Neural cell (in vitro differentiated cells): Measurements from ENCODE around the gene SGCD.

Experiments
- EP300 ChIP-seq: fragments of 450-650 bp; conservative IDR thresholded peaks from 2 replicates; pipeline ENCODE4 v1.6.1; 2014; ENCODE audit warnings: antibody characterized with exemption, mild to moderate bottlenecking, moderate library complexity; ENCODE audit not compliant: poor library complexity, severe bottlenecking
- EZH2 ChIP-seq: fragments of 200-600, 300-800 bp; shearing (Covaris generic), sonication (generic); IDR thresholded peaks from 2 replicates; pipeline ENCODE4 v1.6.1; 2014; ENCODE audit warnings: antibody characterized with exemption, low read length, borderline replicate concordance, mild to moderate bottlenecking; ENCODE audit not compliant: insufficient read depth, poor library complexity, severe bottlenecking
- MXI1 ChIP-seq: fragments of 450-650 bp; conservative IDR thresholded peaks from 2 replicates; pipeline ENCODE4 v1.6.1; 2014; ENCODE audit warnings: antibody characterized with exemption, mild to moderate bottlenecking; ENCODE audit not compliant: poor library complexity, severe bottlenecking
- POLR2AphosphoS5 ChIP-seq: IDR thresholded peaks from 2 replicates; pipeline ENCODE4 v1.6.1; 2012
- RAD21 ChIP-seq: fragments of 450-650 bp; conservative IDR thresholded peaks from 2 replicates; pipeline ENCODE4 v1.6.1; 2014; ENCODE audit warnings: antibody characterized with exemption, mild to moderate bottlenecking, moderate library complexity
- SMC3 ChIP-seq: fragments of 450-650 bp; conservative IDR thresholded peaks from 2 replicates; pipeline ENCODE4 v1.6.1; 2014; ENCODE audit warnings: antibody characterized with exemption, mild to moderate bottlenecking, moderate library complexity; ENCODE audit not compliant: poor library complexity
- TF ChIP-seq, protein P1 (sequence below): fragments of 450-650 bp; IDR thresholded peaks from 2 replicates; pipeline ENCODE4 v1.5.1; 2014; ENCODE audit warnings: antibody characterized with exemption, mild to moderate bottlenecking, moderate library complexity; ENCODE audit not compliant: poor library complexity, severe bottlenecking

DNA sequence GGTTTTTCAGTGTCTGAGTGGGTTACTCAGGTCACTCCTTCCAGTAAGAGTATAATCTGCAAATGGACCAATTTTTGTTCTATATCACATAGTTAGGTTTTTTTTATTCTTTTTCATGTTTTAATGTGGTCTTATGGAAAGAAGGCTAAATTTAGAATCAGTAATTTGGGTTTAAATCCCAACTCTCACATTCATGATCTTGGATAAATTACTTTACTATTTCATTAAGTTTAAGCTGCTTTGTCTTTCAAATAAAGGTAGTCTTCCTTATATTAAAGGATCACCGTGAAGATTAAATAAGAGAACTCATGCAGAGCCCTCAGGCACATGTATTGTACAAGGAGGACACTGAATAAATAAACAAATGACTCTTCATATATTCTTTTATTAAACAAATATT lies 234.7 kb downstream of the SGCD start:
- TF ChIP-seq, protein P1, sequence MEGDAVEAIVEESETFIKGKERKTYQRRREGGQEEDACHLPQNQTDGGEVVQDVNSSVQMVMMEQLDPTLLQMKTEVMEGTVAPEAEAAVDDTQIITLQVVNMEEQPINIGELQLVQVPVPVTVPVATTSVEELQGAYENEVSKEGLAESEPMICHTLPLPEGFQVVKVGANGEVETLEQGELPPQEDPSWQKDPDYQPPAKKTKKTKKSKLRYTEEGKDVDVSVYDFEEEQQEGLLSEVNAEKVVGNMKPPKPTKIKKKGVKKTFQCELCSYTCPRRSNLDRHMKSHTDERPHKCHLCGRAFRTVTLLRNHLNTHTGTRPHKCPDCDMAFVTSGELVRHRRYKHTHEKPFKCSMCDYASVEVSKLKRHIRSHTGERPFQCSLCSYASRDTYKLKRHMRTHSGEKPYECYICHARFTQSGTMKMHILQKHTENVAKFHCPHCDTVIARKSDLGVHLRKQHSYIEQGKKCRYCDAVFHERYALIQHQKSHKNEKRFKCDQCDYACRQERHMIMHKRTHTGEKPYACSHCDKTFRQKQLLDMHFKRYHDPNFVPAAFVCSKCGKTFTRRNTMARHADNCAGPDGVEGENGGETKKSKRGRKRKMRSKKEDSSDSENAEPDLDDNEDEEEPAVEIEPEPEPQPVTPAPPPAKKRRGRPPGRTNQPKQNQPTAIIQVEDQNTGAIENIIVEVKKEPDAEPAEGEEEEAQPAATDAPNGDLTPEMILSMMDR, result no peak
- TF ChIP-seq EZH2 (no peak), SMC3 (no peak), RAD21 (no peak), EP300 (no peak), POLR2AphosphoS5 (no peak), MXI1 (no peak)
